GM12891 (cell line): Measurements from ENCODE around the gene FAM3D.

Source experiments
- POLR2A ChIP-seq: IDR thresholded peaks from 2 replicates; pipeline ENCODE4 v1.6.1; 2011; ENCODE audit warnings: low read depth, low read length, control low read depth
- POLR2AphosphoS5 ChIP-seq: IDR thresholded peaks from 2 replicates; pipeline ENCODE4 v1.6.1; 2011; ENCODE audit warnings: low read depth, low read length, control low read depth
- SPI1 ChIP-seq: IDR thresholded peaks from 2 replicates; pipeline ENCODE4 v1.6.1; 2011; ENCODE audit warnings: low read depth, low read length, control low read depth

GRCh38 chr3:58585005-58585786 is 81.4 kb downstream of the FAM3D start:
- TF ChIP-seq POLR2A (no peak), POLR2AphosphoS5 (no peak), SPI1 (no peak)
